GM12865 (cell line): ENCODE measurements around the gene CSTF3.

Experiments used
- DNase-seq: peaks from one replicate; pipeline ENCODE4 v3.0.0; 2010; ENCODE audit warnings: low read depth
- H3K4me3 ChIP-seq: 2 replicates; pipeline ENCODE4 v1.5.1; 2011; ENCODE audit warnings: mild to moderate bottlenecking, low read depth, low read length, control low read depth
- CTCF ChIP-seq: IDR thresholded peaks from 2 replicates; pipeline ENCODE4 v1.5.1; 2011; ENCODE audit warnings: low read length, control low read depth, low read depth, inconsistent platforms; ENCODE audit not compliant: insufficient read depth; ENCODE audit errors: missing control alignments

The CSTF3 gene

GRCh38 chr11:33161120-33162005, at the start of gene CSTF3:
Gene CSTF3 (minus strand): TSS chr11:33161480. CDS start chr11:33161325, 155 bp downstream.
- peak within 1 kb of the TSS; percentile 99 for H3K4me3 ChIP-seq
- peak; percentile 22 for TF ChIP-seq CTCF
- peak; percentile 96 for DNase-seq

- DNase-seq = no peak
- H3K4me3 ChIP-seq = no peak overlapping the region
- TF ChIP-seq CTCF = no peak
Measured at GRCh38 chr11:33208150-33208549, 46.9 kb upstream of the CSTF3 start.

- no peak for TF ChIP-seq CTCF
- no peak overlapping the region for H3K4me3 ChIP-seq
- no peak for DNase-seq
Measured at GRCh38 chr11:33207408-33207985, 46.2 kb upstream of the CSTF3 start.

DNA sequence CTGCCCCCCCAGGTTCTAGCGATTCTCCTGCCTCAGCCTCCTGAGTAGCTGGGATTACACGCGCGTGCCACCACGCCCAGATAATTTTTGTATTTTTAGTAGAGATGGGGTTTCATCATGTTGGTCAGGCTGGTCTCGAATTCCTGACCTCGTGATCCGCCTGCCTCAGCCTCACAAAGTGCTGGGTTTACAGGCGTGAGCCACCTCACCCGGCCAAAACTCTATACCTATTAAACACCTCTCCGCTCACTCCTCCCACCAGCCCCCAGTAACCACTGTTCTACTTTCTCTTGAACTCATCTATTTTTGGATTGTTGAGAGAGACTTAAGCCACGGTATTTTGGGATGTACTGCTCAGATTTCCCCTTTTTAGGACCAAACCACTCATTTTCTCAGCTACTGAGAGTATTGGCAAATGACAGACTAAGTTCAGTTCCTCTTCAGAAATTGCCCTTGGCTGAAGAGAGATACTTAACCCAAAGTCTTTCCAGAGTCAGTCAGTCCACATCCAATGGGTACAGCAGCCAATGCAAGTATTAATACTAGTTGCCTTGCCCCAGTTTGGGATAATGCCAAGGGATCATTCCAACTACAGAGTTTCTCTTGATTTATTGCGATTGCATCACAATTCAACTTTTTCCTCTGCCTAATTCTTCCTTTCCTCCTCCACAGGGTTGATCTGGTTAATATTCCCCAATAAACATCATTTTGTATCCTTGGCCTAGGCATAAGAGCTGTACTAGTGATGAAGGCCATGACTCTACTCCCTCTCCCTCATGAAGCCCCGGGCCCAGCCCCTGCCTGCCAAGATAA, 36.8 kb upstream of the CSTF3 start:
- no peak for TF ChIP-seq CTCF
- no peak for DNase-seq
- no peak overlapping the region for H3K4me3 ChIP-seq

GRCh38 chr11:33195462-33196173, 34.3 kb upstream of the CSTF3 start:
- H3K4me3 ChIP-seq = no peak overlapping the region
- TF ChIP-seq CTCF = no peak
- no peak for DNase-seq

DNA sequence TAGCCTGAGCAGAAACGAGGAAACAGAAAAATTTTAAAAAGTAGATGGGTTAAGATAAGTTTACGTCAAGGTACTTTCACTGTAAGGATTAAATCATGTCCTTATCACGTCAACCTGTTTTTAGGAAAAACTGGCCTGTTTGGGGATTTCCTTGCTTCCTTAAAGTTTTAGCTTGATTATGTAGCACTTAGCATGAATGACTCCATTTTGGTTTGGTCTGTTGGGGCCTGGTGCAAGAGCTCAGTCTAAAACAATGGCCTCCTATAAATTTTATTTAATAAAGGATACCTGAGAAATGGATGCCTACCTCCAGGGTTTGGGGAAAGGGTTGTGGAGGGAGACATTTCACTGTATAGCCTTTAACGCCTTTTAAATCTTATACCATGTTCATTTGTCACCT, 33.2 kb upstream of the CSTF3 start:
- no peak for TF ChIP-seq CTCF
- DNase-seq = no peak
- H3K4me3 ChIP-seq = no peak overlapping the region
